Spleen (tissue), 11 donors: Measurements from ENCODE around the gene ARIH2. TPM values are rescaled to one million over a fixed set of nuclear protein-coding genes. Genes with fewer than 3 reads are reported as not detected.

Experiments
- DNase-seq: peaks from one replicate; pipeline ENCODE4 v3.0.0-alpha.2; 2020
- H3K27ac ChIP-seq, 8 donors: fragments of 200-600 bp; sonication (generic) in 7 of 8; 1 replicate in 4 of 8; 2 replicates in 4 of 8; pipeline versions ENCODE4 v1.5.0 to v1.8.0; 2016 to 2021; ENCODE audit warnings: inconsistent platforms in 4 of 8, mild to moderate bottlenecking in 4 of 8, moderate library complexity in 1 of 8
- H3K27me3 ChIP-seq, 7 donors: fragments of 200-600 bp; sonication (generic) in 6 of 7; replicated peaks in 1 of 7; 1 replicate in 4 of 7; 2 replicates in 3 of 7; pipeline versions ENCODE4 v1.5.0 to v1.8.0; 2016 to 2021; ENCODE audit warnings: inconsistent platforms in 3 of 7, mild to moderate bottlenecking in 1 of 7
- H3K36me3 ChIP-seq, 6 donors: fragments of 200-600 bp; sonication (generic) in 5 of 6; 1 replicate in 4 of 6; 2 replicates in 2 of 6; pipeline versions ENCODE4 v1.5.0 to v1.8.0; 2016 to 2021; ENCODE audit warnings: inconsistent platforms in 2 of 6
- H3K4me1 ChIP-seq, 6 donors: fragments of 200-600 bp; sonication (generic) in 5 of 6; 1 replicate in 3 of 6; 2 replicates in 3 of 6; pipeline versions ENCODE4 v1.5.0 to v1.8.0; 2016 to 2021; ENCODE audit warnings: inconsistent platforms in 3 of 6
- H3K4me3 ChIP-seq, 8 donors: fragments of 200-600 bp; sonication (generic) in 7 of 8; 1 replicate in 4 of 8; 2 replicates in 4 of 8; pipeline versions ENCODE4 v1.5.0 to v1.8.0; 2016 to 2021; ENCODE audit warnings: inconsistent platforms in 4 of 8, mild to moderate bottlenecking in 4 of 8, moderate library complexity in 2 of 8
- H3K9me3 ChIP-seq, 8 donors: fragments of 200-600 bp; sonication (generic) in 7 of 8; 1 replicate in 4 of 8; 2 replicates in 4 of 8; pipeline versions ENCODE4 v1.5.0 to v1.8.0; 2016 to 2021; ENCODE audit warnings: inconsistent platforms in 4 of 8
- POLR2A ChIP-seq, 3 donors: fragments of 450-650 bp; IDR thresholded peaks; one replicate each; pipeline ENCODE4 v1.5.1; 2017; ENCODE audit warnings: antibody characterized with exemption in 3 of 3, mild to moderate bottlenecking in 1 of 3
- POLR2AphosphoS5 ChIP-seq, 3 donors: sonication (generic); formaldehyde crosslinking; IDR thresholded peaks; one replicate each; pipeline ENCODE4 v1.5.1; 2017; ENCODE audit warnings: antibody characterized with exemption in 3 of 3
- WGBS, 5 donors: extraction: QIAGEN DNeasy Blood & Tissue Kit in 3 of 5; methylation state at CpG; one replicate each; pipeline versions ENCODE4 v1.1.5 to v1.1.7; 2013 to 2018; 5-methylcytosine and 5-hydroxymethylcytosine counted together
- intact Hi-C: fragments of 100-400 bp; cut with DNase I; formaldehyde crosslinking; loops from one replicate; pipeline ENCODE4 v1.15.0; 2023; ENCODE audit warnings: low total_unique reads
- polyA plus RNA-seq, 3 donors: library from polyadenylated mRNA; stranded (reverse); fragments of 200-250 nt; gene quantifications; one replicate each; pipeline ENCODE4 v1.2.1, GENCODE V29; 2013
- total RNA-seq, 7 donors: library from RNA; depleted of rRNA in 3 of 7; stranded (reverse); fragments of >200 nt in 3 of 7; fragmentation: NEBNext Ultra II Directional in 4 of 7; extraction: Animal tissue kit (Norgen Biotek cat#: 25700) in 4 of 7; gene quantifications; one replicate each; pipeline versions ENCODE4 v1.1.0 to v1.2.1, GENCODE V29; 2016 to 2021
- TF ChIP-seq, protein P1 (sequence below), 11 experiments: fragments of 200-600 bp in 7 of 11; fragments of 450-650 bp in 4 of 11; sonication (generic) in 4 of 11; IDR thresholded peaks in 8 of 11; conservative IDR thresholded peaks in 3 of 11; 1 replicate in 7 of 11; 2 replicates in 4 of 11; pipeline versions ENCODE4 v1.4.0 to v1.8.0; 2016 to 2021; ENCODE audit warnings: antibody characterized with exemption in 11 of 11, inconsistent platforms in 4 of 11, mild to moderate bottlenecking in 1 of 11
- donor health status: healthy with polysubstance abuse.
- donor health status: DM: no; HTN: no; CAD: no; lungs with moderate emphysema.
- donor health status: DM: no; HTN: no; CAD: no.
- donor health status: Bipolar disorder and iron deficiency.
- donor health status: healthy.
- donor health status: DM: no; HTN: no; CAD: no.
- donor health status: DM: yes; HTN: yes; CAD: no.

The ARIH2 gene
- total and polyA plus RNA-seq, 10 donors: 25.2 to 112 (median 94.5) TPM

GRCh38 chr3:48962340-48962739 is 43.7 kb downstream of the ARIH2 start:
- no peaks in the 10 kb centered on the region for H3K4me1 ChIP-seq
- no peaks in the 10 kb centered on the region for H3K9me3 ChIP-seq
- DNase-seq: no peak
- WGBS, 5 donors: 81 to 92% (median 89%) methylated on average over 2 of the region's 2 CpGs
- TF ChIP-seq, protein P1, sequence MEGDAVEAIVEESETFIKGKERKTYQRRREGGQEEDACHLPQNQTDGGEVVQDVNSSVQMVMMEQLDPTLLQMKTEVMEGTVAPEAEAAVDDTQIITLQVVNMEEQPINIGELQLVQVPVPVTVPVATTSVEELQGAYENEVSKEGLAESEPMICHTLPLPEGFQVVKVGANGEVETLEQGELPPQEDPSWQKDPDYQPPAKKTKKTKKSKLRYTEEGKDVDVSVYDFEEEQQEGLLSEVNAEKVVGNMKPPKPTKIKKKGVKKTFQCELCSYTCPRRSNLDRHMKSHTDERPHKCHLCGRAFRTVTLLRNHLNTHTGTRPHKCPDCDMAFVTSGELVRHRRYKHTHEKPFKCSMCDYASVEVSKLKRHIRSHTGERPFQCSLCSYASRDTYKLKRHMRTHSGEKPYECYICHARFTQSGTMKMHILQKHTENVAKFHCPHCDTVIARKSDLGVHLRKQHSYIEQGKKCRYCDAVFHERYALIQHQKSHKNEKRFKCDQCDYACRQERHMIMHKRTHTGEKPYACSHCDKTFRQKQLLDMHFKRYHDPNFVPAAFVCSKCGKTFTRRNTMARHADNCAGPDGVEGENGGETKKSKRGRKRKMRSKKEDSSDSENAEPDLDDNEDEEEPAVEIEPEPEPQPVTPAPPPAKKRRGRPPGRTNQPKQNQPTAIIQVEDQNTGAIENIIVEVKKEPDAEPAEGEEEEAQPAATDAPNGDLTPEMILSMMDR (IDR thresholded peaks at IDR 0.05 in 8 of 11, conservative IDR thresholded peaks at IDR 0.05 in 3 of 11): no peak
- TF ChIP-seq POLR2A (IDR thresholded peaks at IDR 0.05) (no peak), POLR2AphosphoS5 (IDR thresholded peaks at IDR 0.05) (no peak)
- H3K36me3 ChIP-seq: peaks cover 0 to 82% (median 46%) of the 10 kb centered on the region in 6 donors
- no peak overlapping the region for H3K27ac ChIP-seq
- intact Hi-C loops: no loop called here
- H3K27me3 ChIP-seq: no peaks in the 10 kb centered on the region
- no peak overlapping the region for H3K4me3 ChIP-seq

- no peaks in the 10 kb centered on the region for H3K9me3 ChIP-seq
- no peaks in the 10 kb centered on the region for H3K27me3 ChIP-seq
- TF ChIP-seq, protein P1 (IDR thresholded peaks at IDR 0.05 in 8 of 11, conservative IDR thresholded peaks at IDR 0.05 in 3 of 11): no peak
- TF ChIP-seq POLR2A (IDR thresholded peaks at IDR 0.05): no peak
- TF ChIP-seq POLR2AphosphoS5 (IDR thresholded peaks at IDR 0.05): no peak
- peaks cover 0 to 82% (median 48%) of the 10 kb centered on the region in 6 donors for H3K36me3 ChIP-seq
- intact Hi-C loops: no loop called here
- no peak for DNase-seq
- 89 to 94% (median 92%) methylated on average over 4 of the region's 4 CpGs for WGBS, 5 donors
- no peak overlapping the region for H3K27ac ChIP-seq
- H3K4me1 ChIP-seq: no peaks in the 10 kb centered on the region
- no peak overlapping the region for H3K4me3 ChIP-seq
Measured at GRCh38 chr3:48962939-48963338, 44.3 kb downstream of the ARIH2 start.

DNA sequence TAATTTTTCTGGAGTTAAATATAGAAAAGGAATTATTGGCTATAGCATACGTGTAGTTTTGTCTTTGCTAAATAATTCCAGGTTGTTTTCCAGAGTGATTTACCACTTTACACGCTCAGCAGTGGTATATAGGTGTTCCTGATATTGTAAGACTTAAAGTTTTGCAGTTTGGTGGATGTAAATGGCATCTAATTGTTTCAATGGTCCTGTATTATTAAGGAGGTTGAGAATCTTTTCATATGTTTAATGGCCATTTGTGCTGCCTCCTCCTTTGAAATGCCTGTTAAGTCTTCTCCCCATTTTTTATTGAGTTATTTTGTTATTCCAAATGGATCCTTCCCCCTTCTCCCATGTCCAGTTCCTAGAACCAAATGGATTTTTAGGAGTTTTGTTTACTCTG is 44.9 kb downstream of the ARIH2 start:
- no peak overlapping the region for H3K27ac ChIP-seq
- intact Hi-C loops: no loop called here
- H3K27me3 ChIP-seq: no peaks in the 10 kb centered on the region
- H3K36me3 ChIP-seq: peaks cover 0 to 82% (median 49%) of the 10 kb centered on the region in 6 donors
- H3K4me3 ChIP-seq: no peak overlapping the region
- WGBS, 5 donors: 84 to 92% (median 89%) methylated on average over 2 of the region's 2 CpGs
- no peaks in the 10 kb centered on the region for H3K9me3 ChIP-seq
- TF ChIP-seq POLR2A (IDR thresholded peaks at IDR 0.05): no peak
- TF ChIP-seq, protein P1 (IDR thresholded peaks at IDR 0.05 in 8 of 11, conservative IDR thresholded peaks at IDR 0.05 in 3 of 11): no peak
- no peak for DNase-seq
- H3K4me1 ChIP-seq: no peaks in the 10 kb centered on the region

DNA sequence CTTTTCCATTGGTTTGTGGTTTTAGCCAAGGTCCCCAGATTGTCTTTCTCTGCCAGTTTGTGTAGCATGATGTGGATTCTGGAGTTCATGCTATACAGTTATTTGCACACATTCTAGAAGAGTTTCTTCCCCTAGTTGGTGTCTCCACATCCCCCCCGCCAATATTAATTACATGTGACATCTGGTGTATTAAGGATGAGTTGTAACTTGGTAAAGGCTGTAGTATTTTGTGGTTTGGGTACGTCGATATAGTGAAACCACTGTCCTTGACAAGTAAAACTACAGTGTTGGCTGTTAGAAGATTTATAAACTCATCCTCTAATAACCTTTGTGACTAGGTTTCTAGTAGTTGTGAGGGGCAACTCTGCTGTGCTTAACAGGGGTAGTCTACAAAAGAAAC is 47.7 kb downstream of the ARIH2 start:
- Histone ChIP-seq H3K27me3 (no peaks in the 10 kb centered on the region), H3K4me1 (no peaks in the 10 kb centered on the region), H3K9me3 (no peaks in the 10 kb centered on the region), H3K4me3 (no peak overlapping the region), H3K27ac (peak overlapping the region in 1 of 8 donors; percentile 14), H3K36me3 (peaks cover 0 to 100% (median 74%) of the 10 kb centered on the region in 6 donors)
- TF ChIP-seq, protein P1 (IDR thresholded peaks at IDR 0.05 in 8 of 11, conservative IDR thresholded peaks at IDR 0.05 in 3 of 11): no peak
- TF ChIP-seq POLR2A (IDR thresholded peaks at IDR 0.05) (no peak), POLR2AphosphoS5 (IDR thresholded peaks at IDR 0.05) (no peak)
- 66 to 78% (median 69%) methylated on average over 3 of the region's 3 CpGs for WGBS, 5 donors
- DNase-seq: no peak
- intact Hi-C loops: no loop called here
